ENCODE measurements around the gene IFNA6.

IFNA6 gene

GRCh38 chr9:21326526-21327139, 24.1 kb downstream of the IFNA6 start:
- peak; percentile 46 for DNase-seq

GRCh38 chr9:21324047-21324446, 26.6 kb downstream of the IFNA6 start:
- DNase-seq = no peak

- DNase-seq = no peak
Measured at GRCh38 chr9:21322911-21323461, 27.7 kb downstream of the IFNA6 start.

GRCh38 chr9:21320465-21320864, 30.2 kb downstream of the IFNA6 start:
- DNase-seq = no peak

GRCh38 chr9:21317956-21318923, 32.4 kb downstream of the IFNA6 start:
- peak; percentile 64 for DNase-seq

- DNase-seq = no peak
Measured at GRCh38 chr9:21316860-21317259, 33.8 kb downstream of the IFNA6 start.

- no peak for DNase-seq
Measured at GRCh38 chr9:21316032-21316842, 34.5 kb downstream of the IFNA6 start.

- DNase-seq = no peak
Measured at GRCh38 chr9:21314152-21314551, 36.5 kb downstream of the IFNA6 start.

GRCh38 chr9:21311889-21312288, 38.8 kb downstream of the IFNA6 start:
- no peak for DNase-seq

- no peak for DNase-seq
Measured at GRCh38 chr9:21305213-21305612, 45.5 kb downstream of the IFNA6 start, which contains the start of gene IFNA5. Gene IFNA5 (minus strand): TSS chr9:21305313. CDS start chr9:21305256, 57 bp downstream.
